Transverse colon (tissue), 4 donors: ENCODE measurements around the gene MAPK12.

Source experiments
- CTCF ChIP-seq, 5 experiments: fragments of 200-600 bp in 3 of 5; fragments of 450-650 bp in 2 of 5; sonication (generic) in 3 of 5; IDR thresholded peaks; 1 replicate in 2 of 5; 2 replicates in 3 of 5; pipeline ENCODE4 v1.5.1; 2016 to 2017; ENCODE audit warnings: antibody characterized with exemption in 5 of 5, inconsistent platforms in 3 of 5, mild to moderate bottlenecking in 2 of 5, moderate library complexity in 1 of 5
- EP300 ChIP-seq: sonication (generic); formaldehyde crosslinking; IDR thresholded peaks from one replicate; pipeline ENCODE4 v1.6.1; 2017; ENCODE audit warnings: antibody characterized with exemption, low read depth
- POLR2A ChIP-seq: fragments of 450-650 bp; IDR thresholded peaks from one replicate; pipeline ENCODE4 v1.6.1; 2016; ENCODE audit warnings: antibody characterized with exemption, mild to moderate bottlenecking, moderate library complexity
- POLR2AphosphoS5 ChIP-seq, 3 donors: sonication (generic); formaldehyde crosslinking; IDR thresholded peaks; one replicate each; pipeline ENCODE4 v1.6.1; 2016; ENCODE audit warnings: antibody characterized with exemption in 3 of 3

- no peak for TF ChIP-seq EP300
- TF ChIP-seq CTCF (IDR thresholded peaks at IDR 0.05): no peak
- TF ChIP-seq POLR2AphosphoS5 (IDR thresholded peaks at IDR 0.05): no peak
- no peak for TF ChIP-seq POLR2A
Observed at GRCh38 chr22:50278461-50278860, 17.0 kb upstream of the MAPK12 start.
